NB4 (cell line): ENCODE measurements around the gene TRPV6.

Experiments
- CTCF ChIP-seq: IDR thresholded peaks from one replicate; pipeline ENCODE4 v1.5.1; 2012; ENCODE audit warnings: low read depth, low read length
- MYC ChIP-seq: IDR thresholded peaks from 2 replicates; pipeline ENCODE4 v1.6.1; 2011; ENCODE audit warnings: low read depth, low read length
- POLR2A ChIP-seq: IDR thresholded peaks from 2 replicates; pipeline ENCODE4 v1.6.1; 2011; ENCODE audit warnings: mild to moderate bottlenecking; ENCODE audit not compliant: insufficient read length; ENCODE audit errors: extremely low read depth
- TF ChIP-seq, protein P1 (sequence below): IDR thresholded peaks from 2 replicates; pipeline ENCODE4 v1.6.1; 2011; ENCODE audit warnings: low read depth, low read length

DNA sequence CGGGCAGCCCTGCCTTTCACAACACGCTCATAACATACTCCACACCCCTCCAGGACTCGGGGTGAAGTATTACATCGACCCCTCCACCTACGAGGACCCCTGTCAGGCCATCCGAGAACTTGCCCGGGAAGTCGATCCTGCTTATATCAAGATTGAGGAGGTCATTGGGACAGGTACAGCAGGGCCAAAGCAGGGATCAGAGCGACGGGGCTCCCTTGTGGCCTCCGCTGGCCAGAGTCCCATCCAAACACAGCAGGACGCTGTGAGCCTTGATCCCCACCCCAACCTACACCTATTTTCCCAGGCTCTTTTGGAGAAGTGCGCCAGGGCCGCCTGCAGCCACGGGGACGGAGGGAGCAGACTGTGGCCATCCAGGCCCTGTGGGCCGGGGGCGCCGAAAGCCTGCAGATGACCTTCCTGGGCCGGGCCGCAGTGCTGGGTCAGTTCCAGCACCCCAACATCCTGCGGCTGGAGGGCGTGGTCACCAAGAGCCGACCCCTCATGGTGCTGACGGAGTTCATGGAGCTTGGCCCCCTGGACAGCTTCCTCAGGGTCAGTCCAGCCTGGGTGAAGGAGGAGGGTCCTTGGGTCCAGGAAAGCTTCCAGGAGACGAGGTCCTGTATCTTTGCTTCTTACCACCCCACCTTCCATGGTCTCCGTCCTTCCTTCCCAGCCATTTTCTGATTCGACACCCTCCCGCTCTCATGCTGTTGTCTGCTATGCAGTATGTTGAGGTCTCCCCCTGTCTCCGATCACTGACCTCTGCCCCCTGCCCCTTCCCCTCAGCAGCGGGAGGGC, 17.2 kb downstream of the TRPV6 start:
- no peak for TF ChIP-seq CTCF
- no peak for TF ChIP-seq MYC
- TF ChIP-seq POLR2A, result no peak
- TF ChIP-seq, protein P1, sequence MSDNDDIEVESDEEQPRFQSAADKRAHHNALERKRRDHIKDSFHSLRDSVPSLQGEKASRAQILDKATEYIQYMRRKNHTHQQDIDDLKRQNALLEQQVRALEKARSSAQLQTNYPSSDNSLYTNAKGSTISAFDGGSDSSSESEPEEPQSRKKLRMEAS, result no peak
